T-helper 2 cell treated with Interferon-gamma antibody and Interleukin-4, amounts not matched to agents 100 ng/mL and 5 ng/mL, for 36 hours (primary cell): ENCODE data around the gene ZBTB48. TPM values are rescaled to one million over a fixed set of nuclear protein-coding genes. Genes with fewer than 3 reads are reported as not detected.
"Not testable (repeated sequence)": the region's sequence is repeated elsewhere in the genome, so short reads cannot be mapped to it uniquely, and the experiment has no call there.

Experiments
- intact Hi-C: fragments of 100-400 bp; cut with micrococcal nuclease; formaldehyde crosslinking; loops from one replicate; pipeline ENCODE4 v1.15.1; 2023
- total RNA-seq: library from RNA; stranded (reverse); gene quantifications from 2 replicates; pipeline ENCODE4 v1.2.3, GENCODE V29; 2022

Gene ZBTB48
- total RNA-seq, 1 donor from 2014 or later: 32.9 TPM

- intact Hi-C loops: no loop called here
Measured at GRCh38 chr1:6631058-6631457, 51.3 kb downstream of the ZBTB48 start.

GRCh38 chr1:6632588-6633514, 53.1 kb downstream of the ZBTB48 start:
- intact Hi-C loops: no loop called here

- intact Hi-C loops: no loop called here
Measured at GRCh38 chr1:6634371-6635052, 54.7 kb downstream of the ZBTB48 start.

- intact Hi-C loops: no loop called here
Measured at GRCh38 chr1:6635161-6635909, 55.5 kb downstream of the ZBTB48 start.

- intact Hi-C loops: no loop called here
Measured at GRCh38 chr1:6635910-6636760, 56.3 kb downstream of the ZBTB48 start.

GRCh38 chr1:6636778-6637177, 57.0 kb downstream of the ZBTB48 start:
- intact Hi-C loops: not testable (repeated sequence)

GRCh38 chr1:6637770-6638169, 58.0 kb downstream of the ZBTB48 start:
- intact Hi-C loops: no loop called here

GRCh38 chr1:6638226-6638625, 58.4 kb downstream of the ZBTB48 start:
- intact Hi-C loops: no loop called here

Other genes starting within 250 kb of the ZBTB48 start
- gene ACOT7, start 186.2 kb upstream of the ZBTB48 start, total RNA-seq: 92.8 and 95.3 TPM in 2 replicates
- 0.89 and 0.93 TPM in 2 replicates for gene HES2, start 160.1 kb upstream of the ZBTB48 start, total RNA-seq
- gene ESPN, start 155.2 kb upstream of the ZBTB48 start, total RNA-seq: 1.1 and 1.8 TPM in 2 replicates
- gene TNFRSF25, start 113.8 kb upstream of the ZBTB48 start, total RNA-seq: 95.0 and 104 TPM in 2 replicates
- 1.4 TPM in 2 replicates for gene PLEKHG5, start 88.3 kb upstream of the ZBTB48 start, total RNA-seq
- 54.0 and 58.5 TPM in 2 replicates for gene NOL9, start 25.5 kb upstream of the ZBTB48 start, total RNA-seq
- gene TAS1R1, start 24.7 kb upstream of the ZBTB48 start, total RNA-seq: not detected in 2 replicates
- gene KLHL21, start 22.9 kb downstream of the ZBTB48 start, total RNA-seq: 20.7 and 22.0 TPM in 2 replicates
- gene PHF13, start 33.7 kb downstream of the ZBTB48 start, total RNA-seq: 16.1 and 16.3 TPM in 2 replicates
- 17.1 and 19.4 TPM in 2 replicates for gene THAP3, start 44.9 kb downstream of the ZBTB48 start, total RNA-seq
- 52.9 and 55.0 TPM in 2 replicates for gene DNAJC11, start 121.8 kb downstream of the ZBTB48 start, total RNA-seq
- gene CAMTA1, start 205.5 kb downstream of the ZBTB48 start, total RNA-seq: 37.9 and 40.7 TPM in 2 replicates